Measurements from ENCODE around the gene DIS3L2.
A peak's percentile ranks its signal among the peaks of the same experiment; 100 is the strongest.

The DIS3L2 gene

GRCh38 chr2:232318169-232318855 lies 356.8 kb downstream of the DIS3L2 start:
- H3K4me1 ChIP-seq (ENCODE audit: insufficient read depth, low read length, severe bottlenecking) = peaks cover 28% of the 10 kb centered on the region
- no peaks in the 10 kb centered on the region for H3K79me2 ChIP-seq (ENCODE audit: insufficient read depth, low read length)
- H3K36me3 ChIP-seq (ENCODE audit: insufficient read depth, low read length) = no peaks in the 10 kb centered on the region
- no peak overlapping the region for H3K9ac ChIP-seq (ENCODE audit: low read length)
- H3K4me2 ChIP-seq (ENCODE audit: low read length) = no peak overlapping the region
- H3F3A ChIP-seq (ENCODE audit: insufficient read depth, low read length) = no peaks in the 10 kb centered on the region
- no peak overlapping the region for H2AFZ ChIP-seq (ENCODE audit: low read length)
- no peak overlapping the region for H3K4me3 ChIP-seq (ENCODE audit: low read depth, low read length, poor library complexity, severe bottlenecking)
- H3K27me3 ChIP-seq (ENCODE audit: insufficient read depth, low read length) = no peaks in the 10 kb centered on the region
- TF ChIP-seq CTCF (IDR thresholded peaks at IDR 0.05; ENCODE audit: low read length) (no peak), EZH2 (IDR thresholded peaks at IDR 0.05; ENCODE audit: borderline replicate concordance, low read length) (no peak)
- H4K20me1 ChIP-seq (ENCODE audit: insufficient read depth, low read length) = no peaks in the 10 kb centered on the region
- H3K27ac ChIP-seq (ENCODE audit: low read depth, low read length, poor library complexity, severe bottlenecking) = no peak overlapping the region
- H3K9me2 ChIP-seq (ENCODE audit: low read depth, low read length) = no peaks in the 10 kb centered on the region
- H3K9me3 ChIP-seq (ENCODE audit: low read length) = peaks cover 3% of the 10 kb centered on the region; the same call in 1 of the 2 replicates

DNA sequence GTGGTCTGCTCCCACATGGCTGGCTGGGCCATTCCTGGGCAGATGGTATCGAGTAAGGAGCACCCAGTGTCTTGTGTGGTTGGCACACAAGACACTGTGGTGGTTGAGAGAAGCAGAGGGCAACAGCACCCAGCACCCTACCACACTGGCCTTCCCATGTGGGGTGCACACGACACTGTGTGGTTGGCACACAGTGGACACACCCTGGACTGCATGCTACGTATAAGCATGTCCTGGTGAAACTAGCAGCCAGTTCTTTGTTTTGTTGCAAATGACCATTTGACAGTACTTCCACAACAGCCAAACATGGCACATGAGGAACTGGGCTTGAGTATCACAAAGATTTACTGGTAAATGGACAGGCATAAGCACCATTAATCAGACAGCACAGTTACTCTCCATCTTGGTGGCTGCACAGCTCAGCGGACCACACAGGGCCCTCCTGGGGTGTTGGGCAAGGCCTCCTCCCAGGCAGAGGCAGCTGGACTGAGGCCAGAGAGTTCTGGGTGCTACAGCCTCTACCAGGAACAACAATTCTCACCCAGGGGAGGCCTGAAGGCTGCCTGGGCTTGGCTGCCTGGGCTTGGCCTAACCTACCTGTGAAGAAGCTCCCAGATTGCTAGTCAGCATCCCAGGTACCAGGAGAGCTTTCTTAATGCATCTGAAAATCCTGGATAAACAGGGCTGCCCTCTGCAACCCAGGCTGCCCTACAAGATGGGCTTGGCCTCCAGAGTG lies 357.7 kb downstream of the DIS3L2 start:
- H3K9me2 ChIP-seq (ENCODE audit: low read depth, low read length) = no peaks in the 10 kb centered on the region
- H2AFZ ChIP-seq (ENCODE audit: low read length) = no peak overlapping the region
- no peaks in the 10 kb centered on the region for H3K79me2 ChIP-seq (ENCODE audit: insufficient read depth, low read length)
- TF ChIP-seq CTCF (IDR thresholded peaks at IDR 0.05; ENCODE audit: low read length) (no peak), EZH2 (IDR thresholded peaks at IDR 0.05; ENCODE audit: borderline replicate concordance, low read length) (no peak)
- no peaks in the 10 kb centered on the region for H3K9me3 ChIP-seq (ENCODE audit: low read length)
- H3K9ac ChIP-seq (ENCODE audit: low read length) = no peak overlapping the region
- no peak overlapping the region for H3K4me3 ChIP-seq (ENCODE audit: low read depth, low read length, poor library complexity, severe bottlenecking)
- peak overlapping the region; percentile 65 for H3K27ac ChIP-seq (ENCODE audit: low read depth, low read length, poor library complexity, severe bottlenecking)
- no peak overlapping the region for H3K4me2 ChIP-seq (ENCODE audit: low read length)
- no peaks in the 10 kb centered on the region for H3K27me3 ChIP-seq (ENCODE audit: insufficient read depth, low read length)
- H3K4me1 ChIP-seq (ENCODE audit: insufficient read depth, low read length, severe bottlenecking) = peaks cover 28% of the 10 kb centered on the region
- no peaks in the 10 kb centered on the region for H4K20me1 ChIP-seq (ENCODE audit: insufficient read depth, low read length)
- H3K36me3 ChIP-seq (ENCODE audit: insufficient read depth, low read length) = no peaks in the 10 kb centered on the region
- no peaks in the 10 kb centered on the region for H3F3A ChIP-seq (ENCODE audit: insufficient read depth, low read length)

DNA sequence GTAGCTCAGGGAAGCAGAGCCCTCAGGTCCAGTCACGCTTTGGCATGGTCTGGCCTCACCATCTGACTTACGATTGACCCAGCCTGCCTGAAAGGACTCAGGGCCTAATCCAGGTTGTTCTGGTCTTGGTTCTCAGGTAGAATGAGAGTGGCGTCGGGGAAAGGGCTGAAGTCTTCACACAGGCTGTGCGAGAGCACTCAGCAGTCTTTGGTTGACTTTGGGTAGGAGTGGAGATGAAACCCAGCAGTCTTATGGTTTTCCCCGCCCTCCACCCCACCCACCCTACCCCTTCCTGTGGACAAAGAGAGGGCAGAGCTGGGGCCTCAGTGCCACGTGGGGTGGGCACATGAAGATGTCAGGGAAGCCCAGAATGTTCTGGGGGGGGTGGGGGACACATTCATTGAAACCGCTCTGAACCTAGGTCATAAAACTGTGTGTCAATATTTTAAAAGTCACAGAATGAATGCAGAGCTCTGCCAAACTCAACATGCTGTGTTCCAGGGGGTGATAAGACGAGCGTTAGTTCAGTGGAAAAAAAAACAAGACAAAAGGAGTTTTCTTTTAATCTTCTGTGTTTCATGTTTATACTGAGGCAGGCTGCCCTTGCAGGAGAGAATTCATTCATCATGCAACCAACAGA lies 358.4 kb downstream of the DIS3L2 start:
- H3K27me3 ChIP-seq (ENCODE audit: insufficient read depth, low read length) = no peaks in the 10 kb centered on the region
- H3K9me3 ChIP-seq (ENCODE audit: low read length) = no peaks in the 10 kb centered on the region
- no peak overlapping the region for H3K9ac ChIP-seq (ENCODE audit: low read length)
- H3K36me3 ChIP-seq (ENCODE audit: insufficient read depth, low read length) = no peaks in the 10 kb centered on the region
- no peaks in the 10 kb centered on the region for H3K79me2 ChIP-seq (ENCODE audit: insufficient read depth, low read length)
- H3K4me3 ChIP-seq (ENCODE audit: low read depth, low read length, poor library complexity, severe bottlenecking) = no peak overlapping the region
- H3K9me2 ChIP-seq (ENCODE audit: low read depth, low read length) = no peaks in the 10 kb centered on the region
- TF ChIP-seq CTCF (IDR thresholded peaks at IDR 0.05; ENCODE audit: low read length) (no peak), EZH2 (IDR thresholded peaks at IDR 0.05; ENCODE audit: borderline replicate concordance, low read length) (no peak)
- H3K4me1 ChIP-seq (ENCODE audit: insufficient read depth, low read length, severe bottlenecking) = peaks cover 26% of the 10 kb centered on the region
- H3K4me2 ChIP-seq (ENCODE audit: low read length) = no peak overlapping the region
- no peaks in the 10 kb centered on the region for H4K20me1 ChIP-seq (ENCODE audit: insufficient read depth, low read length)
- H3K27ac ChIP-seq (ENCODE audit: low read depth, low read length, poor library complexity, severe bottlenecking) = peak overlapping the region; percentile 65
- H3F3A ChIP-seq (ENCODE audit: insufficient read depth, low read length) = no peaks in the 10 kb centered on the region
- no peak overlapping the region for H2AFZ ChIP-seq (ENCODE audit: low read length)

Data from OCI-LY1 (cell line).